Hematopoietic multipotent progenitor cell (in vitro differentiated cells): ENCODE measurements around the gene ST3GAL6. TPM values are rescaled to one million over a fixed set of nuclear protein-coding genes. Genes with fewer than 3 reads are reported as not detected.

Source experiments
- DNase-seq, 3 donors: peaks; one replicate each; pipeline ENCODE4 v3.0.0-alpha.2; 2011 to 2015; ENCODE audit warnings: low read depth in 2 of 3, low spot score in 2 of 3
- total RNA-seq: library from RNA; depleted of rRNA; stranded (reverse); fragments of >200 nt; gene quantifications from one replicate; pipeline ENCODE4 v1.2.3, GENCODE V29; 2012

Gene ST3GAL6
- total RNA-seq, 1 donor: 2.7 TPM

- DNase-seq: no peak
Observed at GRCh38 chr3:98737301-98737700, 25.8 kb upstream of the ST3GAL6 start.

GRCh38 chr3:98739266-98739665, 23.9 kb upstream of the ST3GAL6 start:
- no peak for DNase-seq

GRCh38 chr3:98740324-98740723, 22.8 kb upstream of the ST3GAL6 start:
- DNase-seq: no peak

GRCh38 chr3:98741121-98741716, 21.9 kb upstream of the ST3GAL6 start:
- no peak for DNase-seq

- no peak for DNase-seq
Observed at GRCh38 chr3:98743071-98743470, 20.1 kb upstream of the ST3GAL6 start.

GRCh38 chr3:98744283-98744682, 18.9 kb upstream of the ST3GAL6 start:
- no peak for DNase-seq

- DNase-seq: no peak
Observed at GRCh38 chr3:98745718-98746117, 17.4 kb upstream of the ST3GAL6 start.

GRCh38 chr3:98746122-98746521, 17.0 kb upstream of the ST3GAL6 start:
- no peak for DNase-seq

DNA sequence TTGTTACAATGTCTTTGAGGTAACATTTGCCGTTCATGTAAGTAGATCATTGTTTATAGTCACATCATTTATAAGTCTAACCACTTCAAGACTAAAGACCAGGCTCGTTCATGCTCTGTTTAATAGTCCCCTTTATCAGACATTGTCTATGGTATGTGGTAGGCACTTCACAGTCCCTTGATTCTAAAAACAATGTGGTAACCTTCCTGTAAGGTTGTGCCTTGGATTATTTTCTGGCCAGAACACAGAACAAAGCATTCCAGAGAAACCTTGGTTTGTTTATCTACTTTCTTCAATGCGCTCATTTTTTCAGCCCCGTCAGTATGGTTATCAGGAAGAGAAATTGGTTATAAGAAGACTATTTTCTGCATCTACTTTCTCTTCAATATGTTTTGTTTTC, 16.3 kb upstream of the ST3GAL6 start:
- no peak for DNase-seq

GRCh38 chr3:98750276-98750919, 12.7 kb upstream of the ST3GAL6 start:
- no peak for DNase-seq

DNA sequence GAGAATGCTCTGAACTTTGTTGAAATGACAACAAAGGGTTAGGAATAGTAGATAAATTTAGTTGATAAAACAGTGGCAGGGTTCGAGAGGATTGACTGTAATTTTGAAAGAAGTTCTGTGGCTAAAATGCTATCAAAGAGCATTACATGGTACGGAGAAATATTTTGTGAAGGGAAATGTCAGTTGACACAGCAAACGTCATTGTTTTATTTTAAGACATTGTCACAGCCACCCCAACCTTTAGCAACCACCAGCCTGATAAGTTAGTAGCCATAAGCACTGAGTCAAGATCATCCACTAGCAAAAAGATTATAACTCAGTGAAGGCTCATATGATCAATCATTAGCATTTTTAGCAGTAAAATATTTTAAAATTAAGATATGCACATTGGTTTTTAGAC, 8.7 kb upstream of the ST3GAL6 start:
- DNase-seq: no peak

- DNase-seq: no peak
Observed at GRCh38 chr3:98755601-98756000, 7.5 kb upstream of the ST3GAL6 start.

DNA sequence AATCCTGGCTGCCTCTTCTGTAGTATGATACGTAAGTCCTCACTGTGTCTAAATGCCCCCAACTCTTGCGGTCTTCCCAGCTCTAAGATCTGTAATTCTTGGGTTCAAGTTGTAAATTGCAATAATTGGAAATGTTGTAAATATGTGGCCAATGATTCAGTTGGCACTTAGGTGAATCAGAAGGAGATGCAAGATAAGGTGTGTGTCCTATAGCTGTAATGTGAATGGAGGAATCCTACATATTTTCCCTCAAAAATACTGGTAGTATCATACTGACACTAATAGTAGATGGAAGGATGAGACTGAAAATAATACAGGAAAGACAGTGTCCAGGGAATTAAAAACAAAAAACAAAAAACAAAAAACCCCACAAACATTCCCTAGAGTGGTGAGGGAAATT, 3.5 kb upstream of the ST3GAL6 start:
- no peak for DNase-seq

DNA sequence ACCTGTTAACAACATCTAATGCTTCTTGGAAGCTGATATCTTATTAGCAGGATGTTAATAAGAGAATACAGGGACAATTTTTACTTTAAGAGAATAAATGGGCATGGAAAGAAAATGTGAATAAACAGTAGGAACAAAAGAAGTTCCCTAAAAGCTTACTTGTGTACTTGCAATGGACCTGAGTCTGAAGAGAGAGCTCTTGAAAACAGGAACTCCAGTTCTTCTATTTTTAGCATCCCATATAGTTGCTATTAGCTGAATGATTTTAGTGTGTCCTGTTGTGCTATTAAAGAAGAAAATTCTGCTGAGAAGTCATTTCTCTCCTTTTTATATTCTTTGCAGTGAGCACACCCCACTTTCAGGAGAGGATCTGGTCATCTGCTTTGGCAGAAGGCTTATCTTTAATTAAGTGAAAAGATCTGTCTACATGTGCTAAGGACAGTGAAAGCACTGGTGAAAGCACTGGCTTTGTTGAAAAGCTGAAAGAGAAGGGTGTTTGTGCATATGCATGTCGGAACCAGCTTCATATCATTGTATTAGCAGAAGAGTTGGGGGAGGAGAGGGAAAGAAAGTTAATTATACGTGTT, 1.4 kb upstream of the ST3GAL6 start:
- peak in 1 of 3 donors; percentile 44 for DNase-seq

GRCh38 chr3:98763819-98764418, 779 bp downstream of the ST3GAL6 start:
- no peak for DNase-seq

DNA sequence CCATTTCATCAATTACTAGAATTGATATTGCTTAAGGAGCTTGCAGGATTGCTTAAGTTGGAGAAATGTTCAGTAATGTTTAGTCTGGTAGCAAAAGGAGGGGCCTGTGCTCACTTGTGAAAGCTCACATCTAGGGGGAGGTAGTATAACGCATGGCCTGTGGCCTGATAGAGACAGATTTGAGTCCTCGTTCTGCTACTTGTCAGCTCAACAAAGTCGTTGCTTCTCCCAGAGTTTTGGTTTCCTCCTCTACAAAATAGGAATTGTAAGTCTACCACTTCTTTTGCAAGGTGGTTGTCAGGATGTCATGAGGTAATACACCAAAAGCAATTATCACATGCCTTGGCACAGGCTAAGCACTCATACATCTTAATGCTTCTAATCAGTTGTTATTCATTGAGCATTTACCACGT, 1.3 kb downstream of the ST3GAL6 start:
- DNase-seq: peak in 1 of 3 donors; percentile 23

DNA sequence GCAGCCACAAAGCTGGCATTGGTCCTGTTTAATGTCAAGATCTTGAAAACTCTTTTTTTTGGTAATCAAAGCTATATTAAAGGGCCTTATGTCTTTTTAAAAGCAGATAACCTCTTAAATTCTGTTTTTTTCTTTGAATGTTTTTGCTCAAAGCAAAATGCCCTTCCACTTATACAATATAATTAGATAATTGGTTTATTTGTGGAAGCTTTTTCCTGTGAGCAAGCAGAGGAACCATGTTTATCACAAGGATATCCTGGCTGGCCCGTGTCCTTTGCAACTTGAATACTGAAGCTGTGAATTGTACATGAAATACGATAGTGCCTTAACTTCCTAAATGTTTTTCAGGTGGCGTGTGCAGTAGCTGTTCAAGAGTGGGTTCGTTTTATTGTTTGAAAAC, 2.6 kb downstream of the ST3GAL6 start:
- DNase-seq: no peak

GRCh38 chr3:98766924-98767323, 3.8 kb downstream of the ST3GAL6 start:
- no peak for DNase-seq

- no peak for DNase-seq
Observed at GRCh38 chr3:98768961-98769360, 5.8 kb downstream of the ST3GAL6 start.

DNA sequence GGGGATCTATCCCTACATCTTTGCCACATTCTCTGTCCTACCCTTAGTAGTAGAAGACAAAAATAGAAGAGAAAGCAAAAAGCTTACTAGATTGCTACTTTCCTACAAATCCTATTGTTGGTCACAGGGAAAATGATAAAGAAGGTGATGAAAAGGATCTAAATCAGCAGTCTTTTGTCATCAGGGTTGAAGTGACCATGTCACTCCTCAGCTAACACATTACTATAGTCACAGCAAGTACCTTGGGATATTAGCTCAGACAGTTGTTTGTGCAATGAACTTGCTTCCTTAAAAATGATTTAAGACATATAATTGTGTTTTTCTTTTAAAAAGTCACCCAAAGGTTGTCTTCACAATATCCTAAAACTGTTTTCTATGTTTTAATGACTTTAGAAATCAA, 6.3 kb downstream of the ST3GAL6 start:
- DNase-seq: no peak

GRCh38 chr3:98770261-98771039, 7.3 kb downstream of the ST3GAL6 start:
- peak in 1 of 3 donors; percentile 31 for DNase-seq
